Endodermal cell (in vitro differentiated cells): Measurements from ENCODE around the gene OR2AP1. TPM values are rescaled to one million over a fixed set of nuclear protein-coding genes. Genes with fewer than 3 reads are reported as not detected.
"Not testable (repeated sequence)": the region's sequence is repeated elsewhere in the genome, so short reads cannot be mapped to it uniquely, and the experiment has no call there.

Source experiments
- DNase-seq: peaks from one replicate; pipeline ENCODE4 v3.0.0-alpha.2; 2017
- H3K27ac ChIP-seq: 2 replicates; pipeline ENCODE4 v1.5.1; 2013; ENCODE audit warnings: mild to moderate bottlenecking, low read depth, low read length, moderate library complexity
- H3K27me3 ChIP-seq: 2 replicates; pipeline ENCODE4 v1.6.1; 2013; ENCODE audit warnings: mild to moderate bottlenecking, low read length, moderate library complexity; ENCODE audit not compliant: insufficient read depth, control insufficient read depth, poor library complexity, severe bottlenecking
- H3K36me3 ChIP-seq: 2 replicates; pipeline ENCODE4 v1.7.0; 2013; ENCODE audit warnings: mild to moderate bottlenecking, low read length, moderate library complexity; ENCODE audit not compliant: control insufficient read depth, insufficient read depth
- H3K4me1 ChIP-seq: one replicate; pipeline ENCODE4 v1.7.0; 2013; ENCODE audit warnings: low read length; ENCODE audit not compliant: control insufficient read depth, insufficient read depth
- H3K4me3 ChIP-seq: 2 replicates; pipeline ENCODE4 v1.5.1; 2013; ENCODE audit warnings: mild to moderate bottlenecking, low read length, moderate library complexity
- H3K9ac ChIP-seq: 2 replicates; pipeline ENCODE4 v1.6.1; 2013; ENCODE audit warnings: mild to moderate bottlenecking, low read length, moderate library complexity; ENCODE audit not compliant: poor library complexity, severe bottlenecking; ENCODE audit errors: extremely low read depth
- H3K9me3 ChIP-seq: 2 replicates; pipeline ENCODE4 v1.6.1; 2013; ENCODE audit warnings: mild to moderate bottlenecking, low read length, moderate library complexity; ENCODE audit not compliant: control insufficient read depth
- H3K27ac Mint-ChIP-seq: 2 replicates; pipeline ENCODE4 v1.8.0; 2020; ENCODE audit warnings: mixed read lengths
- H3K27me3 Mint-ChIP-seq: 2 replicates; pipeline ENCODE4 v1.8.0; 2021; ENCODE audit warnings: mild to moderate bottlenecking, mixed read lengths; ENCODE audit not compliant: insufficient read depth
- H3K36me3 Mint-ChIP-seq: 2 replicates; pipeline ENCODE4 v1.8.0; 2020; ENCODE audit warnings: low read depth, mixed read lengths
- H3K4me1 Mint-ChIP-seq: 2 replicates; pipeline ENCODE4 v1.8.0; 2020; ENCODE audit warnings: mixed read lengths
- H3K4me3 Mint-ChIP-seq: 2 replicates; pipeline ENCODE4 v1.8.0; 2020; ENCODE audit warnings: mild to moderate bottlenecking, moderate library complexity, mixed read lengths
- H3K9me3 Mint-ChIP-seq: 2 replicates; pipeline ENCODE4 v1.8.0; 2020; ENCODE audit warnings: mild to moderate bottlenecking, mixed read lengths
- CTCF ChIP-seq: fragments of 200-600 bp; sonication (generic); conservative IDR thresholded peaks from 2 replicates; pipeline ENCODE4 v1.5.0; 2021; ENCODE audit warnings: antibody characterized with exemption, mild to moderate bottlenecking
- WGBS, 2 experiments: methylation state at CpG; one replicate each; pipeline versions ENCODE4 v1.1.5 to v1.1.7; 2013; ENCODE audit warnings: missing lambda C conversion rate in 2 of 2, mixed read lengths in 1 of 2; ENCODE audit not compliant: insufficient coverage in 1 of 2, insufficient read length in 1 of 2; 5-methylcytosine and 5-hydroxymethylcytosine counted together
- total RNA-seq, 2 donors: library from RNA; stranded (reverse); fragmentation: NEBNext Ultra II Directional in 1 of 2; extraction: Animal tissue kit (Norgen Biotek cat#: 25700) in 1 of 2; gene quantifications; 2 replicates in 1 of 2; 3 replicates in 1 of 2; pipeline ENCODE4 v1.2.1, GENCODE V29; 2021

OR2AP1 gene
- total RNA-seq, 2 donors from 2014 or later, result not detected

- peaks cover 3% of the 10 kb centered on the region for H3K27me3 Mint-ChIP-seq
- H3K9me3 ChIP-seq, result peaks cover 18% of the 10 kb centered on the region
- no peaks in the 10 kb centered on the region for H3K36me3 ChIP-seq
- no peak overlapping the region for H3K27ac Mint-ChIP-seq
- no peaks in the 10 kb centered on the region for H3K36me3 Mint-ChIP-seq
- no peak overlapping the region for H3K4me3 Mint-ChIP-seq
- H3K4me1 Mint-ChIP-seq, result no peaks in the 10 kb centered on the region
- no peaks in the 10 kb centered on the region for H3K4me1 ChIP-seq
- no peak for DNase-seq
- H3K9me3 Mint-ChIP-seq, result peaks cover 23% of the 10 kb centered on the region
- no peak for TF ChIP-seq CTCF
- no peak overlapping the region for H3K9ac ChIP-seq
- no peak overlapping the region for H3K4me3 ChIP-seq
- H3K27ac ChIP-seq, result no peak overlapping the region
- no peaks in the 10 kb centered on the region for H3K27me3 ChIP-seq
These were observed 18.0 kb upstream of the OR2AP1 start for GRCh38 chr12:55554296-55554695.

- H3K4me3 Mint-ChIP-seq, H3K27ac Mint-ChIP-seq, H3K36me3 Mint-ChIP-seq: not testable (repeated sequence)
These were observed 2.2 kb upstream of the OR2AP1 start for GRCh38 chr12:55570060-55570459.

GRCh38 chr12:55570689-55571088 is 1.6 kb upstream of the OR2AP1 start:
- not testable (repeated sequence) for H3K36me3 Mint-ChIP-seq, H3K4me3 ChIP-seq, H3K4me1 ChIP-seq, H3K9ac ChIP-seq, DNase-seq, H3K27me3 Mint-ChIP-seq, H3K4me3 Mint-ChIP-seq, H3K27ac Mint-ChIP-seq, H3K4me1 Mint-ChIP-seq, H3K27me3 ChIP-seq, H3K27ac ChIP-seq, H3K36me3 ChIP-seq
- H3K9me3 ChIP-seq, result peaks cover 27% of the 10 kb centered on the region
- 63 to 86% methylated on average over 1 of the region's 1 CpG for WGBS, 2 experiments
- peaks cover 48% of the 10 kb centered on the region for H3K9me3 Mint-ChIP-seq

More at GRCh38 chr12:55570060-55570459, 2.2 kb upstream of the OR2AP1 start:
- DNase-seq, H3K4me3 ChIP-seq, H3K4me1 Mint-ChIP-seq, H3K27ac ChIP-seq, H3K27me3 ChIP-seq, H3K36me3 ChIP-seq, H3K27me3 Mint-ChIP-seq, H3K4me1 ChIP-seq, H3K9ac ChIP-seq: not testable (repeated sequence)
- peaks cover 51% of the 10 kb centered on the region for H3K9me3 Mint-ChIP-seq
- H3K9me3 ChIP-seq, result peaks cover 27% of the 10 kb centered on the region

GRCh38 chr12:55582066-55582465 is 9.8 kb downstream of the OR2AP1 start:
- Histone ChIP-seq H3K4me1 (no peaks in the 10 kb centered on the region), H3K27me3 (no peaks in the 10 kb centered on the region), H3K4me3 (no peak overlapping the region), H3K36me3 (no peaks in the 10 kb centered on the region), H3K9ac (no peak overlapping the region), H3K9me3 (no peaks in the 10 kb centered on the region), H3K27ac (no peak overlapping the region)
- no peak for DNase-seq
- no peaks in the 10 kb centered on the region for H3K4me1 Mint-ChIP-seq
- H3K9me3 Mint-ChIP-seq, result peaks cover 14% of the 10 kb centered on the region
- WGBS, 2 experiments, result 97 to 100% methylated on average over 1 to 2 of the region's 2 CpGs
- no peaks in the 10 kb centered on the region for H3K36me3 Mint-ChIP-seq
- H3K4me3 Mint-ChIP-seq, result no peak overlapping the region
- TF ChIP-seq CTCF, result no peak
- H3K27ac Mint-ChIP-seq, result no peak overlapping the region
- H3K27me3 Mint-ChIP-seq, result peaks cover 4% of the 10 kb centered on the region
